Upper lobe of right lung (tissue), 1 donor: Measurements from ENCODE around the gene CLDN10. TPM values are rescaled to one million over a fixed set of nuclear protein-coding genes. Genes with fewer than 3 reads are reported as not detected.

ENCODE experiments used
- ATAC-seq: fragments of 200-7000 bp; cut with Tn5 transposase; one replicate; pipeline ENCODE4 v1.9.1; 2020; ENCODE audit warnings: mild to moderate bottlenecking, moderate library complexity
- DNase-seq: peaks from one replicate; pipeline ENCODE4 v3.0.0-alpha.2; 2020
- H3K27ac ChIP-seq: fragments of 200-600 bp; one replicate; pipeline ENCODE4 v1.8.0; 2022
- H3K27me3 ChIP-seq: fragments of 200-600 bp; one replicate; pipeline ENCODE4 v1.8.0; 2022; ENCODE audit warnings: mild to moderate bottlenecking
- H3K36me3 ChIP-seq: fragments of 200-600 bp; one replicate; pipeline ENCODE4 v1.8.0; 2022
- H3K4me1 ChIP-seq: fragments of 200-600 bp; one replicate; pipeline ENCODE4 v1.8.0; 2022
- H3K4me3 ChIP-seq: fragments of 200-600 bp; one replicate; pipeline ENCODE4 v1.8.0; 2022; ENCODE audit warnings: mild to moderate bottlenecking
- H3K9me3 ChIP-seq: fragments of 200-600 bp; one replicate; pipeline ENCODE4 v1.8.0; 2022
- CTCF ChIP-seq: fragments of 200-600 bp; IDR thresholded peaks from one replicate; pipeline ENCODE4 v1.8.0; 2022; ENCODE audit warnings: antibody characterized with exemption
- intact Hi-C: fragments of 100-400 bp; cut with DNase I; formaldehyde crosslinking; loops from one replicate; pipeline ENCODE4 v1.11.0; 2022
- total RNA-seq: library from RNA; stranded (reverse); fragmentation: NEBNext Ultra II Directional; extraction: Animal tissue kit (Norgen Biotek cat#: 25700); gene quantifications from one replicate; pipeline ENCODE4 v1.2.1, GENCODE V29; 2021
- donor health status: DM: no; HTN: yes; CAD: no; lungs with severe emphysema.

CLDN10 gene
- total RNA-seq, 1 donor from 2014 or later: 2.2 TPM

- H3K27ac ChIP-seq: no peak overlapping the region
- no peaks in the 10 kb centered on the region for H3K9me3 ChIP-seq
- H3K27me3 ChIP-seq: no peaks in the 10 kb centered on the region
- no peak overlapping the region for H3K4me3 ChIP-seq
- H3K36me3 ChIP-seq: peaks cover 8% of the 10 kb centered on the region
- intact Hi-C loops: no loop called here
- no peak for TF ChIP-seq CTCF
- no peaks in the 10 kb centered on the region for H3K4me1 ChIP-seq
- ATAC-seq (no peak), DNase-seq (no peak)
These were observed 76.6 kb downstream of the CLDN10 start for GRCh38 chr13:95629071-95629470.

Other genes starting within 250 kb of the CLDN10 start
- 7.1 TPM for gene DZIP1, start 92.0 kb downstream of the CLDN10 start, total RNA-seq
- gene DNAJC3, start 124.4 kb downstream of the CLDN10 start, total RNA-seq: 67.9 TPM